Parathyroid adenoma (tissue), 2 donors: ENCODE measurements around the gene RIPOR3.
A peak's percentile ranks its signal among the peaks of the same experiment; 100 is the strongest.
"Not testable (repeated sequence)": the region's sequence is repeated elsewhere in the genome, so short reads cannot be mapped to it uniquely, and the experiment has no call there.

Experiments used
- H2AFZ ChIP-seq: fragments of 300-600 bp; sonication (generic); one replicate; pipeline ENCODE4 v1.7.0; 2017; ENCODE audit warnings: antibody characterized with exemption, mild to moderate bottlenecking
- H3K27ac ChIP-seq: fragments of 300-600 bp; sonication (generic); one replicate; pipeline ENCODE4 v1.7.0; 2017
- H3K27me3 ChIP-seq: fragments of 300-600 bp; sonication (generic); one replicate; pipeline ENCODE4 v1.7.0; 2017; ENCODE audit warnings: low read length; ENCODE audit not compliant: control insufficient read depth, insufficient read depth
- H3K36me3 ChIP-seq: fragments of 300-600 bp; sonication (generic); one replicate; pipeline ENCODE4 v1.7.0; 2017; ENCODE audit warnings: low read length; ENCODE audit not compliant: control insufficient read depth, insufficient read depth
- H3K4me1 ChIP-seq: fragments of 300-600 bp; sonication (generic); one replicate; pipeline ENCODE4 v1.7.0; 2017; ENCODE audit warnings: control low read depth
- H3K4me2 ChIP-seq: fragments of 300-600 bp; sonication (generic); one replicate; pipeline ENCODE4 v1.7.0; 2017; ENCODE audit warnings: low read length
- H3K4me3 ChIP-seq: fragments of 300-600 bp; sonication (generic); one replicate; pipeline ENCODE4 v1.7.0; 2017; ENCODE audit warnings: low read depth, low read length
- H3K79me2 ChIP-seq: fragments of 300-600 bp; sonication (generic); one replicate; pipeline ENCODE4 v1.7.0; 2017; ENCODE audit warnings: control low read depth
- H3K9ac ChIP-seq: fragments of 300-600 bp; sonication (generic); one replicate; pipeline ENCODE4 v1.7.0; 2017; ENCODE audit warnings: mild to moderate bottlenecking
- H3K9me3 ChIP-seq: fragments of 300-600 bp; sonication (generic); one replicate; pipeline ENCODE4 v1.7.0; 2017; ENCODE audit warnings: low read length; ENCODE audit not compliant: control insufficient read depth
- TF ChIP-seq, protein P1 (sequence below): fragments of 300-600 bp; sonication (generic); IDR thresholded peaks from one replicate; pipeline ENCODE4 v1.7.0; 2017; ENCODE audit warnings: antibody characterized with exemption, mild to moderate bottlenecking
- donor health status: primary hyperparathyroidism.

The RIPOR3 gene

GRCh38 chr20:50719328-50719727 lies 28.0 kb upstream of the RIPOR3 start:
- H3K27ac ChIP-seq: no peak overlapping the region
- H3K9ac ChIP-seq: no peak overlapping the region
- no peaks in the 10 kb centered on the region for H3K9me3 ChIP-seq
- H3K4me2 ChIP-seq: no peak overlapping the region
- H3K79me2 ChIP-seq: no peaks in the 10 kb centered on the region
- TF ChIP-seq, protein P1, sequence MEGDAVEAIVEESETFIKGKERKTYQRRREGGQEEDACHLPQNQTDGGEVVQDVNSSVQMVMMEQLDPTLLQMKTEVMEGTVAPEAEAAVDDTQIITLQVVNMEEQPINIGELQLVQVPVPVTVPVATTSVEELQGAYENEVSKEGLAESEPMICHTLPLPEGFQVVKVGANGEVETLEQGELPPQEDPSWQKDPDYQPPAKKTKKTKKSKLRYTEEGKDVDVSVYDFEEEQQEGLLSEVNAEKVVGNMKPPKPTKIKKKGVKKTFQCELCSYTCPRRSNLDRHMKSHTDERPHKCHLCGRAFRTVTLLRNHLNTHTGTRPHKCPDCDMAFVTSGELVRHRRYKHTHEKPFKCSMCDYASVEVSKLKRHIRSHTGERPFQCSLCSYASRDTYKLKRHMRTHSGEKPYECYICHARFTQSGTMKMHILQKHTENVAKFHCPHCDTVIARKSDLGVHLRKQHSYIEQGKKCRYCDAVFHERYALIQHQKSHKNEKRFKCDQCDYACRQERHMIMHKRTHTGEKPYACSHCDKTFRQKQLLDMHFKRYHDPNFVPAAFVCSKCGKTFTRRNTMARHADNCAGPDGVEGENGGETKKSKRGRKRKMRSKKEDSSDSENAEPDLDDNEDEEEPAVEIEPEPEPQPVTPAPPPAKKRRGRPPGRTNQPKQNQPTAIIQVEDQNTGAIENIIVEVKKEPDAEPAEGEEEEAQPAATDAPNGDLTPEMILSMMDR: no peak
- H2AFZ ChIP-seq: no peak overlapping the region
- H3K27me3 ChIP-seq: no peaks in the 10 kb centered on the region
- H3K4me3 ChIP-seq: no peak overlapping the region
- no peaks in the 10 kb centered on the region for H3K36me3 ChIP-seq
- H3K4me1 ChIP-seq: peaks cover 12% of the 10 kb centered on the region

GRCh38 chr20:50717974-50718761 lies 26.8 kb upstream of the RIPOR3 start:
- no peak overlapping the region for H3K4me2 ChIP-seq
- no peaks in the 10 kb centered on the region for H3K27me3 ChIP-seq
- H3K4me3 ChIP-seq: no peak overlapping the region
- peaks cover 11% of the 10 kb centered on the region for H3K4me1 ChIP-seq
- TF ChIP-seq, protein P1: no peak
- no peaks in the 10 kb centered on the region for H3K9me3 ChIP-seq
- peak overlapping the region; percentile 68 for H2AFZ ChIP-seq
- no peaks in the 10 kb centered on the region for H3K36me3 ChIP-seq
- H3K9ac ChIP-seq: no peak overlapping the region
- no peaks in the 10 kb centered on the region for H3K79me2 ChIP-seq
- H3K27ac ChIP-seq: peak overlapping the region; percentile 20

GRCh38 chr20:50717312-50717711 lies 26.0 kb upstream of the RIPOR3 start:
- Histone ChIP-seq H3K27me3 (no peaks in the 10 kb centered on the region), H2AFZ (no peak overlapping the region), H3K4me2 (no peak overlapping the region), H3K4me1 (peaks cover 11% of the 10 kb centered on the region), H3K4me3 (no peak overlapping the region), H3K9me3 (no peaks in the 10 kb centered on the region), H3K9ac (no peak overlapping the region), H3K27ac (no peak overlapping the region), H3K36me3 (no peaks in the 10 kb centered on the region), H3K79me2 (no peaks in the 10 kb centered on the region)
- TF ChIP-seq, protein P1: no peak

DNA sequence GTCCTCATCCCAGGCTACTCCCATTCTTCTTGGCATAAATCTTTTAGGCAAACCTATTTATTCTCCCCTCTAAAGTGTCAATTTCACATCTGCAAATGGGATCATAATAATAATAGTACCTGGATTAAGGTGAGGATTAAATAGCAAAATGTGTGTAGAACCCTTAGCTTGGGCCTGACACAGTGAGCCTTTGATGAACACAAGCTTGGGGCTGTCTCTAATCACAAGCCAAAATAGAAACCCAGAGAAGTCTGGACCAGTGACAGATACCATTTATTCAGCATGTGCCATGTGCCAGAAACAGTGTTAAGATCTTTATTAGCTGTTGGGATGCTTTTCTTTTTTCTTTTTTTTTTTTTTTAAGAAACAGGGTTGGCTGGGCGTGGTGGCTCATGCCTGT lies 25.2 kb upstream of the RIPOR3 start:
- no peak overlapping the region for H3K4me2 ChIP-seq
- H3K9ac ChIP-seq: no peak overlapping the region
- no peak overlapping the region for H2AFZ ChIP-seq
- H3K79me2 ChIP-seq: no peaks in the 10 kb centered on the region
- no peak overlapping the region for H3K4me3 ChIP-seq
- H3K27me3 ChIP-seq: no peaks in the 10 kb centered on the region
- TF ChIP-seq, protein P1: no peak
- no peak overlapping the region for H3K27ac ChIP-seq
- H3K36me3 ChIP-seq: no peaks in the 10 kb centered on the region
- peaks cover 11% of the 10 kb centered on the region for H3K4me1 ChIP-seq
- H3K9me3 ChIP-seq: no peaks in the 10 kb centered on the region

DNA sequence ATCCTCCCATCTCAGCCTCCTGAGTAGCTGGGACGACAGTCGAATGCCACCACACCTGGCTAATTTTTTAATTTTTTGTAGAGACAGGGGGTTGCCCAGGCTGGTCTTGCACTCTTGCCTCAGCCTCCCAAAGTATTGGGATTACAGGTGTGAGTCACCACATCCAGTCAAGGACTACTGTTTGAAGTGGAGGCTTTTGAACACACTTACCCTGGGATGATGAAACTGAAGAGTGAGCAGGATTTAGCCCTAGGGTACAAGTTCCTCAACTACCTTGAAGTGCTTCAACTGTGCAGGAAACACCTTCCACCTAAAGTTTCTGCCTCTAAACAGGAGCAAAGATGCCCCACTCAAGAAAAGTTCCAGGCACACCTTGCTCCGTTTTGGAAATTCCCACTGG lies 24.4 kb upstream of the RIPOR3 start:
- Histone ChIP-seq H3K4me2 (no peak overlapping the region), H2AFZ (no peak overlapping the region), H3K79me2 (no peaks in the 10 kb centered on the region), H3K9ac (no peak overlapping the region), H3K4me3 (no peak overlapping the region), H3K36me3 (no peaks in the 10 kb centered on the region), H3K4me1 (peaks cover 11% of the 10 kb centered on the region), H3K27ac (no peak overlapping the region), H3K27me3 (no peaks in the 10 kb centered on the region), H3K9me3 (no peaks in the 10 kb centered on the region)
- TF ChIP-seq, protein P1: no peak

GRCh38 chr20:50714426-50714825 lies 23.1 kb upstream of the RIPOR3 start:
- not testable (repeated sequence) for H3K79me2 ChIP-seq, H2AFZ ChIP-seq, H3K9ac ChIP-seq, H3K27ac ChIP-seq, H3K4me3 ChIP-seq, H3K27me3 ChIP-seq, H3K4me2 ChIP-seq, H3K36me3 ChIP-seq, H3K9me3 ChIP-seq
- H3K4me1 ChIP-seq: peaks cover 11% of the 10 kb centered on the region
